Measurements from ENCODE around the gene TSHR.

DNA sequence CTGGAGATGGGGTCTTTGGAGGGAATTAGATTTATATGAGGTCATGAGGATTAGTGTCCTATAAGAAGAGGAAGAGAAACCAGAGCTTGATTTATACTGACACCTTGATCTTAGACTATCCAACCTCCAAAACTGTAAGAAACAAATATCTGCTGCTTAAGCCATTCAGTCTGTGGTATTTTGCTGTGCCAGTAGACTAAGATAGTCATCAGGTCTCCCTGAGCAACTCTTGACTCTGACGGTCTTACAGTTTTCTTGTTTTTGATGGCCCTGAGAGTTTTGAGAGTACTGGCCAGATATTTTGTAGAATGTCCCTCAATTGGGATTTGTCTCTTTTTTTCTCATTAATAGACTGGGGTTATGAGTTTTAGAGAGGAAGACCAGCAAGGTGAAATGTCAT lies 51.7 kb downstream of the TSHR start:
- TF ChIP-seq RARB (CRISPR knock-in tag; IDR thresholded peaks at IDR 0.05) (no peak), ZC3H10 (CRISPR knock-in tag; IDR thresholded peaks at IDR 0.05) (no peak)

All from SK-N-SH treated with all-trans-retinoic acid at 6 μM for 48 hours (cell line).